AG04450 (cell line): Measurements from ENCODE around the gene FREY1. TPM values are rescaled to one million over a fixed set of nuclear protein-coding genes. Genes with fewer than 3 reads are reported as not detected.

Source experiments
- CTCF ChIA-PET: fragments of 300-600, 350-600 bp; formaldehyde crosslinking; extraction: SDS; loops from one replicate; lab custom pipeline; 2022; ENCODE audit warnings: antibody characterized with exemption, inconsistent platforms; lab: Charles Lee
- POLR2A ChIA-PET: fragments of 350-600 bp; formaldehyde crosslinking; extraction: SDS; loops from one replicate; lab custom pipeline; 2021; ENCODE audit warnings: antibody characterized with exemption, inconsistent platforms; lab: Yijun Ruan, JAX
- DNase-seq: peaks from one replicate; pipeline ENCODE4 v3.0.0-alpha.2; 2011; ENCODE audit warnings: low read depth, low spot score
- H3K27ac ChIP-seq: one replicate; pipeline ENCODE4 v1.5.1; 2012; ENCODE audit warnings: low read depth, low read length, control low read depth
- H3K27me3 ChIP-seq: one replicate; pipeline ENCODE4 v1.6.0; 2012; ENCODE audit warnings: low read length; ENCODE audit not compliant: control insufficient read depth, insufficient read depth
- H3K4me3 ChIP-seq: 2 replicates; pipeline ENCODE4 v1.5.1; 2011; ENCODE audit warnings: mild to moderate bottlenecking, low read depth, low read length, control low read depth
- H3K9me3 ChIP-seq: 2 replicates; pipeline ENCODE4 v1.5.1; 2012; ENCODE audit warnings: low read length; ENCODE audit not compliant: control insufficient read depth, insufficient read depth
- polyA plus RNA-seq: library from polyadenylated mRNA; depleted of rRNA; stranded (reverse); fragments of >200 nt; gene quantifications from 2 replicates; pipeline ENCODE4 v1.2.3, GENCODE V29; 2011
- TF ChIP-seq, protein P1 (sequence below): IDR thresholded peaks from 2 replicates; pipeline ENCODE4 v1.5.1; 2011; ENCODE audit warnings: low read depth, low read length, control low read depth, inconsistent platforms

Gene FREY1
- polyA plus RNA-seq, 1 experiment, result not detected

DNA sequence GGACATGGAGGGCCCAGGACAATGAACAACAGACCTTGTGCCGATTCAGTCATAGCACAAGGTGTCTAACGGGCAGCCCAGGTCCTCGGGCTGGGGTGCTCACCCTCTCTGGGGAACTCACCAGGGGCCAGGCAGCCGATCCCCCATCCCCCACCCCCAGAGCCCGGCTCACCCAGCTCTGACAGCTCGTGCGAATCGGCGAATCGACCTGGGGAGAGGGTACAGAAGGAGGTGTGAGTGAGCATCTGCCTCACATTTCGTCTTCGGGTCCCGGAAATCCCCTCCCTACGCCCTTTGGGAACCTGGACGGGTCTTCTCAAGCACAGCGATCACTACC is 10.2 kb upstream of the FREY1 start:
- no peak for DNase-seq
- Histone ChIP-seq H3K27ac (peak overlapping the region; percentile 89), H3K27me3 (peaks cover 15% of the 10 kb centered on the region), H3K9me3 (peaks cover 5% of the 10 kb centered on the region; the same call in 1 of the 2 replicates), H3K4me3 (peak overlapping the region; percentile 96)
- POLR2A ChIA-PET, result interaction anchor here (1.0 to 1.6 kb wide), 3 partner anchors 8 to 112 kb away, joined by 3 to 6 read pairs (median 4); partner anchors contain the start of gene SLC35C1
- TF ChIP-seq, protein P1, sequence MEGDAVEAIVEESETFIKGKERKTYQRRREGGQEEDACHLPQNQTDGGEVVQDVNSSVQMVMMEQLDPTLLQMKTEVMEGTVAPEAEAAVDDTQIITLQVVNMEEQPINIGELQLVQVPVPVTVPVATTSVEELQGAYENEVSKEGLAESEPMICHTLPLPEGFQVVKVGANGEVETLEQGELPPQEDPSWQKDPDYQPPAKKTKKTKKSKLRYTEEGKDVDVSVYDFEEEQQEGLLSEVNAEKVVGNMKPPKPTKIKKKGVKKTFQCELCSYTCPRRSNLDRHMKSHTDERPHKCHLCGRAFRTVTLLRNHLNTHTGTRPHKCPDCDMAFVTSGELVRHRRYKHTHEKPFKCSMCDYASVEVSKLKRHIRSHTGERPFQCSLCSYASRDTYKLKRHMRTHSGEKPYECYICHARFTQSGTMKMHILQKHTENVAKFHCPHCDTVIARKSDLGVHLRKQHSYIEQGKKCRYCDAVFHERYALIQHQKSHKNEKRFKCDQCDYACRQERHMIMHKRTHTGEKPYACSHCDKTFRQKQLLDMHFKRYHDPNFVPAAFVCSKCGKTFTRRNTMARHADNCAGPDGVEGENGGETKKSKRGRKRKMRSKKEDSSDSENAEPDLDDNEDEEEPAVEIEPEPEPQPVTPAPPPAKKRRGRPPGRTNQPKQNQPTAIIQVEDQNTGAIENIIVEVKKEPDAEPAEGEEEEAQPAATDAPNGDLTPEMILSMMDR, result no peak
- CTCF ChIA-PET, result interaction anchor here (3.1 kb wide), 1 partner anchor 74 kb away, joined by 8 read pairs; no protein-coding TSS in a partner anchor

DNA sequence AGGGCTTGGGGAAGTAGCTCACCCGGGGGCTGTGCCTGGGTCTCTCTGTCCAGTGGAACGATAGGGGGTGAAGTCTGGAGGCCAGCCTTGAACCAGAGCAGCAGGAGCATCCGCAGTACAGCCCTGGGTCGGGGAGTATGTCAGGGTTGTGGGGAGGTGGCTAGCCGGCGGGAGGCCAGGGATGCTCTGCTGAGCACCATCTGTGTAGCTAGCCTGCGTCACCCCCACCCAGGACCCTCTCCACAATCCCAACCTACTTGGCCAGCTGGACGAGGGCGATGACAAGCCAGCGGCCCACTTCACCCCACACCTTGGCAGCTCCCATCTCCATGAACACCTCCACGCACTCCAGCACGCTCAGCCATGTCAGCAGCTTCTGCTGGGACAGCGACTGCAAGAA is 8.4 kb upstream of the FREY1 start:
- no peak for DNase-seq
- Histone ChIP-seq H3K27me3 (peaks cover 2% of the 10 kb centered on the region), H3K9me3 (peaks cover 5% of the 10 kb centered on the region; the same call in 1 of the 2 replicates), H3K4me3 (no peak overlapping the region), H3K27ac (no peak overlapping the region)
- TF ChIP-seq, protein P1, result no peak
- ChIA-PET CTCF (interaction anchor here (1.1 to 3.1 kb wide), 3 partner anchors 43 to 73 kb away, joined by 4 to 8 read pairs (median 5); no protein-coding TSS in a partner anchor), POLR2A (no interaction called here)

DNA sequence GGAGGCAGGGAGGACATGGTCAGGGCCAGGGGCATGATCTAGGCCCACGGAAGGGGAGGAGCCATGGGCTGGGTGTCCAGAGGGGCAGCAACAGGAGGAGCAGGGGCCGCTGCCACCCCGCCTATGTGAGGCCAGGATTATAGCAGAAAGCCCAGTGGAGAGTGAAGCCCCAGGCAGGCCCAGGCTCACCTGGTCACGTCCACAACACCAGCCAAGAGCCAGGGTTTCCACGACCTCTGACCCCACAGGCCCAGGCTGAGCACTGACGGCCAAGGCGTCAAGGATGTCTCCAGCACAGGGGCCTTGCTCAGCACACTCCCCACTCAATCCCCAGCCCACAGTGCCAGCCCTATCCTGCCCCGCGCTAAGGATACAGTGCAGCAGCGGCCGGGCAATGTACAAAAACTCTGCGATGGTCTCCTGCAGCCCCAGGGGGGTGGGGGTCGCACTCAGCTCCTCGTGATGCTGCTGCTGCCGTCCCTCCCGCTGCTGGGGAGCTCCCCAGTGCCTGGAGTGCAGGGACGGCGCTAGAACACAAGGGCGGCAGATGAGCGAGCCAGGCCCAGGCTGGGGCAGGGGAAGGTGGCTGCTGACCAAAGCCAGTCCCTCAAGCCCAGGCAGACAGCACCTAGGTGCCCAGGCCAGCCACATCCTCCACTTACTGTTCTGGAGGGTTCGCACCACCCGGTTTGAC is 7.0 kb upstream of the FREY1 start:
- no peak overlapping the region for H3K27ac ChIP-seq
- TF ChIP-seq, protein P1, result no peak
- H3K4me3 ChIP-seq, result no peak overlapping the region
- no peaks in the 10 kb centered on the region for H3K27me3 ChIP-seq
- CTCF ChIA-PET, result interaction anchor here (0.5 kb wide), 1 partner anchor 387 kb away, joined by 3 read pairs; no protein-coding TSS in a partner anchor
- POLR2A ChIA-PET, result no interaction called here
- no peak for DNase-seq
- peaks cover 5% of the 10 kb centered on the region; the same call in 1 of the 2 replicates for H3K9me3 ChIP-seq

DNA sequence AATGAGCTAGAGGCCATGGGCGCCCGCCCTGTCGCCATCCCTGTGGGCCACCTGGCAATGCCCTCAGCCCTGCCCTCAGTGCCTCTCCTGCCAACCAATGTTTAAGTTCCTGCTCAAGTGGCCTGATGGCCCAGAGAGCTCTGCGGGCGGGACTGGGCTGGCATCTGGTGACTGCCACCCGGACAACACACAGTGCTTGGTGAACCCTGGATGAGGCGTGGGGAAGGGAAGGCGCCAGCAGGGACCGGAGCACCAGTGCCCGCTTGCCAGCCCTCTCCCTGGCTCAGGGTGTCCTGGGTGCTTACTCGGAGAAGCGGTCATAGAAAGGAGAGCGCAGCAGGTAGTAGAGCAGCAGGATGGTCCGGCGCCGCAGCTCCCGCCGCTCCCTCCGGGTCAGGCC is 6.4 kb upstream of the FREY1 start:
- DNase-seq, result no peak
- Histone ChIP-seq H3K27ac (no peak overlapping the region), H3K9me3 (peaks cover 5% of the 10 kb centered on the region; the same call in 1 of the 2 replicates), H3K4me3 (no peak overlapping the region), H3K27me3 (no peaks in the 10 kb centered on the region)
- CTCF ChIA-PET, result no interaction called here
- TF ChIP-seq, protein P1, result no peak
- POLR2A ChIA-PET, result interaction anchor here (0.6 to 0.7 kb wide), 2 partner anchors 67 to 203 kb away, joined by 4 read pairs; no protein-coding TSS in a partner anchor

DNA sequence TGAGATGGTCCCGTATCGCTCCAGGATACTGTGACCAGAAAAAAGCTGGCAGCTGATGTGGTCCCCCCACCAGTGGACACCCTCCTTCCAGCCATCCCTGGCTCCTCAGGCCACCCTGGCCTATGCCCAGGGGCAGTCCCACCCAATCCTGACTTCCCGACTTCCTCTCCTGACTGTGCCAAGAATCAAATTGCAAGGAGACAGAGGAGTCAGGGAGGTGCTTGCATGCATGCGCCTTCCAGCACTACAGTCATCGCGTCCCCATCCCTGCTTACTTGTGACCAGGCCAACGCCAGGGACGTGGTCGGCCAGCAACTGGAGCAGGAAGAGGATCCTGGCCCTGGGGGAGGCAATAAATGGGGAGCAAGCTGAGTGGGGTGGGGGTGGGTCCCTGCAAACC is 3.6 kb upstream of the FREY1 start:
- CTCF ChIA-PET, result no interaction called here
- POLR2A ChIA-PET, result no interaction called here
- no peak overlapping the region for H3K4me3 ChIP-seq
- no peaks in the 10 kb centered on the region for H3K9me3 ChIP-seq
- H3K27me3 ChIP-seq, result no peaks in the 10 kb centered on the region
- no peak for DNase-seq
- H3K27ac ChIP-seq, result no peak overlapping the region
- TF ChIP-seq, protein P1, result no peak
